ENCODE results near the gene MT2A. TPM values are rescaled to one million over a fixed set of nuclear protein-coding genes. Genes with fewer than 3 reads are reported as not detected.

The MT2A gene
- total RNA-seq, 1 donor from 2014 or later, result 160 TPM

DNA sequence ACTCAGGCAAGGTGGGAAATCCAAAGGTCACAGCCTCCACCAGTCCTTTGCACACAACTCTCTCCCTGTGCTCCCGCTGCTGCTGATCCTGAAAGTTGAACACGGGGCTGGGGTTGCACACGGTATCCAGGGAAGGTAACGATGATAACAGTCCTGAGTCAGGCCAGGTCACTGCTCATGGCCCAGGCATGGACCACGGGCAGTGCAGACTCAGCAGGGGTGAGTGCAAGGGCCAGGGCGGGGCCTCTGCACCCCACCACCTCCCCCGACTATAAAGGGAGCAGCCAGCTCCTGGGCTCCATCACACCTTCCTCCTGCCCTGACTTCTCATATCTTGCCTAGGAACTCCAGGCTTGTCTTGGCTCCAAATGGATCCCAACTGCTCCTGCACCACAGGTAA lies 43.2 kb downstream of the MT2A start, which contains the start of gene MT1B:
Gene MT1B (plus strand): TSS at position 301 of the 400 bp plus-strand sequence. CDS start 68 bp downstream, at position 369.
- no peak within 1 kb of the TSS for H3K4me3 Mint-ChIP-seq (ENCODE audit: unreplicated experiment)
- H3K9me3 Mint-ChIP-seq (ENCODE audit: low read depth), result no peaks in the 10 kb centered on the region
- H3K27ac Mint-ChIP-seq (ENCODE audit: unreplicated experiment), result no peak within 1 kb of the TSS
- peaks cover 19% of the 10 kb centered on the region for H3K27me3 Mint-ChIP-seq (ENCODE audit: low read depth)
- H3K4me1 Mint-ChIP-seq (ENCODE audit: low read depth), result peaks cover 5% of the 10 kb centered on the region
- TF ChIP-seq, protein P1, sequence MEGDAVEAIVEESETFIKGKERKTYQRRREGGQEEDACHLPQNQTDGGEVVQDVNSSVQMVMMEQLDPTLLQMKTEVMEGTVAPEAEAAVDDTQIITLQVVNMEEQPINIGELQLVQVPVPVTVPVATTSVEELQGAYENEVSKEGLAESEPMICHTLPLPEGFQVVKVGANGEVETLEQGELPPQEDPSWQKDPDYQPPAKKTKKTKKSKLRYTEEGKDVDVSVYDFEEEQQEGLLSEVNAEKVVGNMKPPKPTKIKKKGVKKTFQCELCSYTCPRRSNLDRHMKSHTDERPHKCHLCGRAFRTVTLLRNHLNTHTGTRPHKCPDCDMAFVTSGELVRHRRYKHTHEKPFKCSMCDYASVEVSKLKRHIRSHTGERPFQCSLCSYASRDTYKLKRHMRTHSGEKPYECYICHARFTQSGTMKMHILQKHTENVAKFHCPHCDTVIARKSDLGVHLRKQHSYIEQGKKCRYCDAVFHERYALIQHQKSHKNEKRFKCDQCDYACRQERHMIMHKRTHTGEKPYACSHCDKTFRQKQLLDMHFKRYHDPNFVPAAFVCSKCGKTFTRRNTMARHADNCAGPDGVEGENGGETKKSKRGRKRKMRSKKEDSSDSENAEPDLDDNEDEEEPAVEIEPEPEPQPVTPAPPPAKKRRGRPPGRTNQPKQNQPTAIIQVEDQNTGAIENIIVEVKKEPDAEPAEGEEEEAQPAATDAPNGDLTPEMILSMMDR (IDR thresholded peaks at IDR 0.05), result no peak
- H3K36me3 Mint-ChIP-seq (ENCODE audit: low read depth), result no peaks in the 10 kb centered on the region
- no peak for DNase-seq (ENCODE audit: low spot score)

DNA sequence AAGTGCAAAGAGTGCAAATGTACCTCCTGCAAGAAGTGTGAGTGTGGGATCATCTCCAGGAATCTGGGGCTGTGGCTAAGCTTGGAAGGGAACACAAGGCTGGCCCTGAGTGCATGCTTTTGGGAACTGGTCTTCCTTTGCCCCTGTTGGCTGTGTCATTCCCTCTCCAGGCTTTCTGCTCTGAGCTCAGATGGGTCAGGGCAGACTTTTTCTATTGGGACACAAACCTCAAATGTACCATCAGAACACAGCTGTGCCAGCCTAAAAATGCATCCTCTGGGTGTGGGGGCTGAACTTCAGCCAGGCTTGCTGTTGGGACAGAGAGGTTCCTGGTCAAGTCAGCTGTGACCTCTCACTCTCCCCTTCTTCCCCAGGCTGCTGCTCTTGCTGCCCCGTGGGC lies 44.2 kb downstream of the MT2A start:
- peaks cover 12% of the 10 kb centered on the region for H3K4me1 Mint-ChIP-seq (ENCODE audit: low read depth)
- DNase-seq (ENCODE audit: low spot score), result no peak
- no peak overlapping the region for H3K4me3 Mint-ChIP-seq (ENCODE audit: unreplicated experiment)
- no peak overlapping the region for H3K27ac Mint-ChIP-seq (ENCODE audit: unreplicated experiment)
- no peaks in the 10 kb centered on the region for H3K36me3 Mint-ChIP-seq (ENCODE audit: low read depth)
- TF ChIP-seq, protein P1 (IDR thresholded peaks at IDR 0.05), result no peak
- H3K9me3 Mint-ChIP-seq (ENCODE audit: low read depth), result no peaks in the 10 kb centered on the region
- peaks cover 13% of the 10 kb centered on the region for H3K27me3 Mint-ChIP-seq (ENCODE audit: low read depth)

DNA sequence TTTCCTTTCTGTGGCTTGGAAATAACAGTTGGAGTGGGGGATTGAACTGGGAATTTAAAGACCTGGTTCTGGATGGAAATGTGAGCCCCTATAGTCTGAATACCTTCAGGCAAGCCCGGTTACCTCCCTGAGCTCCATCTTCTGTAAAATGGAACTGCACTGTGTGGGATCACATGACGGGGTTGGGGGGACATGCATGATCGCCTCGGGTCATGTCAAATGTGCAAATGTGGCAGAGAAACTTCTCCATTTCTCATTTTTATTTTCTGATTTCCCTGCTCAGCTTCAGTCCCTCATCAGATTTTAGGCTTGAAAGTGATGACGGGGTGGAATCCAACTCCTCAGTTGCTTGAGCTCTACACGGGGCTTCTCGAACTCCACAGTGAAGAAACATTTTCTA lies 44.8 kb downstream of the MT2A start:
- Mint-ChIP-seq H3K4me1 (ENCODE audit: low read depth) (peaks cover 16% of the 10 kb centered on the region), H3K27ac (ENCODE audit: unreplicated experiment) (no peak overlapping the region), H3K4me3 (ENCODE audit: unreplicated experiment) (no peak overlapping the region), H3K9me3 (ENCODE audit: low read depth) (no peaks in the 10 kb centered on the region), H3K36me3 (ENCODE audit: low read depth) (no peaks in the 10 kb centered on the region), H3K27me3 (ENCODE audit: low read depth) (peaks cover 17% of the 10 kb centered on the region)
- DNase-seq (ENCODE audit: low spot score), result no peak
- TF ChIP-seq, protein P1 (IDR thresholded peaks at IDR 0.05), result no peak

DNA sequence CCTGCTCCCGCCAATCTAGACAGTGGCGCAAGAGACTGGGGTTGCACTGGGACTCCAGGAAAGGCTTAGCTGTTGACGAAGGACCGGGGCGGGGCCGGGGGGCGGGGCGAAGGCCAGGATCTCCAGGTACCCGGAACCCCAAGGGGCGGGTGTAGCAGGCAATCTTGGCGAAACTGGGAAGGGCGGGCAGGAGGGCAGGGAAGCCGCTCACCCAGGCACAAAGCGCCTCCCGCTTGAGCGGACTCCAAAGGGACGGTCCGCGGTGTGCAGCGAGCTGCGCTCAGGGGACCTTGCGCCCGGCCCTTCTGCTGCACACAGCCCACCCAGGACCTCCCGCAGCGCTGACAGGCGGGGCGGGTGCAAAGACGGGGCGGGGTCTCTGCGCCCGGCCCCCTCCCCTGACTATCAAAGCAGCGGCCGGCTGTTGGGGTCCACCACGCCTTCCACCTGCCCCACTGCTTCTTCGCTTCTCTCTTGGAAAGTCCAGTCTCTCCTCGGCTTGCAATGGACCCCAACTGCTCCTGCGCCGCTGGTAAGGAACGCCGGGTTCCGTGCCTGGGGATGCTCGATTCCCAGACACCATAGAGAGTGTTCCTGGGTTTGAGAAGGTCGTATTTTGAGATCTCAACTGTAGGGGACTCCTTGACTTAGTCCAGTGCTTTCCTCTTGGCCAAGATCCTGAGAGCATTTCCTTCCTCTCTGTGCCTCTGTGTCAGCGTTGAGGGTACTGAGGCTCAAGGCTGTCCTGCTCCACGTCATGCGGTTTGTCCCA lies 49.4 kb downstream of the MT2A start, which contains the start of gene MT1F:
Gene MT1F (plus strand): TSS at position 405 of the 772 bp plus-strand sequence. CDS start 100 bp downstream, at position 505.
- H3K27ac Mint-ChIP-seq (ENCODE audit: unreplicated experiment), result no peak within 1 kb of the TSS
- DNase-seq (ENCODE audit: low spot score), result no peak
- H3K36me3 Mint-ChIP-seq (ENCODE audit: low read depth), result no peaks in the 10 kb centered on the region
- TF ChIP-seq, protein P1 (IDR thresholded peaks at IDR 0.05), result no peak
- peaks cover 25% of the 10 kb centered on the region for H3K4me1 Mint-ChIP-seq (ENCODE audit: low read depth)
- H3K9me3 Mint-ChIP-seq (ENCODE audit: low read depth), result no peaks in the 10 kb centered on the region
- H3K27me3 Mint-ChIP-seq (ENCODE audit: low read depth), result peaks cover 36% of the 10 kb centered on the region
- peak within 1 kb of the TSS; percentile 79 for H3K4me3 Mint-ChIP-seq (ENCODE audit: unreplicated experiment)

DNA sequence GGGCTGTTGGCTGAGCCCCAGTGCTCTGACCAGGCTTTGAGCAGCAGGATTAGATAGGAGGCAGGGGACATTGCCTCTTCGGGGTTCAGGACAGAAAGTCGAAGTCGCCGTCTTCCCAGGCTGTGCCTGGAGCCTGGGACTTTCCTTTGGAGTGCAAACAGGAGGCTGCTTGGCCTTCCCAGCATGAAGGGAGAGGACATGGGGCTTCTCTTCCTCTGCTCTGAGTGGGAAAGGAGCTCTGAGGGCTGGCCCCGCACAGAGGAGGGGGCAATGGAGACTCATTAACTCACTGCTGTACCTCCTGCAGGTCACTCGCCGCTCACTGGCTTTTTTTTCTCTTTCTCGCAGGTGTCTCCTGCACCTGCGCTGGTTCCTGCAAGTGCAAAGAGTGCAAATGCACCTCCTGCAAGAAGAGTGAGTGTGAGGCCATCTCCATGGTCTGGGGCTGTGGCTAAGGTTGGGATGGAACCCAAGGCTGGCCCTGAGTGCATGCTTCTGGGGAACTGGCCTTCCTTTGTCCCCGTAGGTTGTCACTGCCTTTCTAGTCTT lies 50.0 kb downstream of the MT2A start:
- H3K4me1 Mint-ChIP-seq (ENCODE audit: low read depth), result peaks cover 28% of the 10 kb centered on the region
- TF ChIP-seq, protein P1 (IDR thresholded peaks at IDR 0.05), result no peak
- no peak overlapping the region for H3K27ac Mint-ChIP-seq (ENCODE audit: unreplicated experiment)
- peak overlapping the region; percentile 79 for H3K4me3 Mint-ChIP-seq (ENCODE audit: unreplicated experiment)
- DNase-seq (ENCODE audit: low spot score), result no peak
- H3K36me3 Mint-ChIP-seq (ENCODE audit: low read depth), result no peaks in the 10 kb centered on the region
- H3K9me3 Mint-ChIP-seq (ENCODE audit: low read depth), result no peaks in the 10 kb centered on the region
- H3K27me3 Mint-ChIP-seq (ENCODE audit: low read depth), result peaks cover 37% of the 10 kb centered on the region

Other genes with a start within 250 kb of the MT2A start
- gene AMFR, start 183.0 kb upstream of the MT2A start, total RNA-seq, result 95.4 to 104 TPM (median 99.0 TPM) in 3 replicates
- 69.0 to 80.5 TPM (median 72.7 TPM) in 3 replicates for gene NUDT21, start 157.3 kb upstream of the MT2A start, total RNA-seq
- 62.6 to 68.6 TPM (median 62.9 TPM) in 3 replicates for gene OGFOD1, start 157.0 kb upstream of the MT2A start, total RNA-seq
- gene BBS2, start 88.6 kb upstream of the MT2A start, total RNA-seq, result 32.6 to 47.0 TPM (median 36.9 TPM) in 3 replicates
- not detected in 3 replicates for gene MT4, start 43.5 kb upstream of the MT2A start, total RNA-seq
- 0.77 TPM in 1 of 3 replicates, not detected in the others for gene MT3, start 19.1 kb upstream of the MT2A start, total RNA-seq
- 23.2 to 35.8 TPM (median 31.4 TPM) in 3 replicates for gene MT1E, start 17.2 kb downstream of the MT2A start, total RNA-seq
- gene MT1M, start 24.1 kb downstream of the MT2A start, total RNA-seq, result 0.35 to 0.59 TPM in 2 of 3 replicates, not detected in the other
- gene MT1A, start 30.1 kb downstream of the MT2A start, total RNA-seq, result 1.1 TPM in 1 of 3 replicates, not detected in the others
- not detected in 3 replicates for gene MT1B, start 43.3 kb downstream of the MT2A start, total RNA-seq
- gene MT1F, start 49.4 kb downstream of the MT2A start, total RNA-seq, result 2.6 to 5.8 TPM (median 4.4 TPM) in 3 replicates
- 1.1 TPM in 2 of 3 replicates, not detected in the other for gene MT1G, start 59.5 kb downstream of the MT2A start, total RNA-seq
- gene MT1H, start 61.2 kb downstream of the MT2A start, total RNA-seq, result not detected in 3 replicates
- gene MT1X, start 73.9 kb downstream of the MT2A start, total RNA-seq, result 36.6 to 136 TPM (median 44.7 TPM) in 3 replicates
- 48.6 to 86.9 TPM (median 50.0 TPM) in 3 replicates for gene NUP93, start 121.5 kb downstream of the MT2A start, total RNA-seq